WTC11 (cell line): ENCODE data around the gene ZNF792.
"Not testable (repeated sequence)": the region's sequence is repeated elsewhere in the genome, so short reads cannot be mapped to it uniquely, and the experiment has no call there.

ENCODE experiments used
- JUN ChIP-seq: sonication (generic); formaldehyde crosslinking; IDR thresholded peaks from 2 replicates; pipeline ENCODE4 v1.8.0; 2023; ENCODE audit warnings: mild to moderate bottlenecking, missing genetic modification reagents
- KAT7 ChIP-seq: sonication (generic); formaldehyde crosslinking; IDR thresholded peaks from 2 replicates; pipeline ENCODE4 v1.8.1; 2023; ENCODE audit warnings: missing genetic modification reagents, mild to moderate bottlenecking, borderline replicate concordance
- PRRX2 ChIP-seq: fragments of 250-450 bp; sonication (Bioruptor Pico); IDR thresholded peaks from 2 replicates; pipeline ENCODE4 v1.8.0; 2021; ENCODE audit warnings: mild to moderate bottlenecking
- SMAD3 ChIP-seq: sonication (generic); formaldehyde crosslinking; IDR thresholded peaks from 2 replicates; pipeline ENCODE4 v1.8.0; 2022; ENCODE audit warnings: missing genetic modification reagents, mild to moderate bottlenecking, borderline replicate concordance
- TEAD4 ChIP-seq: sonication (generic); formaldehyde crosslinking; IDR thresholded peaks from 2 replicates; pipeline ENCODE4 v1.8.0; 2022; ENCODE audit warnings: mild to moderate bottlenecking, missing genetic modification reagents
- ZBTB21 ChIP-seq: sonication (generic); formaldehyde crosslinking; IDR thresholded peaks from 2 replicates; pipeline ENCODE4 v1.8.1; 2023; ENCODE audit warnings: mild to moderate bottlenecking, missing genetic modification reagents, borderline replicate concordance
- TF ChIP-seq, protein P1 (sequence below): fragments of 250-450 bp; sonication (Bioruptor Pico); IDR thresholded peaks from 2 replicates; pipeline ENCODE4 v1.8.0; 2021; ENCODE audit warnings: mild to moderate bottlenecking
- TF ChIP-seq, protein P2 (sequence below): fragments of 200-600 bp; IDR thresholded peaks from 2 replicates; pipeline ENCODE4 v1.8.0; 2022; ENCODE audit warnings: antibody characterized with exemption
- TF ChIP-seq, protein P3 (sequence below): sonication (generic); formaldehyde crosslinking; IDR thresholded peaks from 2 replicates; pipeline ENCODE4 v1.8.1; 2023; ENCODE audit warnings: mild to moderate bottlenecking, missing genetic modification reagents

DNA sequence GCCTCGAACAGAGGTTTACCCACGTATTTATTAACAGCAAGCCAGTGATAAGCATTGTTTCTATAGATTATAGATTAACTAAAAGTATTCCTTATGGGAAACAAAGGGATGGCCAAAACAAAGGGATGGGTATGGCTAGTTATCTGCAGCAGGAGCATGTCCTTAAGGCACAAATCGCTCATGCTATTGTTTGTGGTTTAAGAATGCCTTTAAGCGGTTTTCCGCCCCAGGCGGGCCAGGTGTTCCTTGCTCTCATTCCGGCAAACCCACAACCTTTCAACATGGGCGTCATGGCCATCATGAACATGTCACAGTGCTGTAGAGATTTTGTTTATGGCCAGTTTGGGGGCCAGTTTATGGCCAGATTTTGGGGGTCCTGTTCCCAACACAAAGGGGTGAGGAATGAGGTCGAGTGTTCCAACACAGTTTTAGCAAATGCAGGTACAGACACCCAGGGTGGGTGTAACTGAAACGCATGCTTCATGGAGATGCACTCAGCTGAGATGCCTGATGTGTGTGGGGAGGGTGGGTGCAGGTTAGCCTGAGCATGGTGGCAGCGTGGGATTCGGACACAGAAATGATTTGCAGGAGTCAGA is 6.3 kb upstream of the ZNF792 start:
- TF ChIP-seq, protein P1, sequence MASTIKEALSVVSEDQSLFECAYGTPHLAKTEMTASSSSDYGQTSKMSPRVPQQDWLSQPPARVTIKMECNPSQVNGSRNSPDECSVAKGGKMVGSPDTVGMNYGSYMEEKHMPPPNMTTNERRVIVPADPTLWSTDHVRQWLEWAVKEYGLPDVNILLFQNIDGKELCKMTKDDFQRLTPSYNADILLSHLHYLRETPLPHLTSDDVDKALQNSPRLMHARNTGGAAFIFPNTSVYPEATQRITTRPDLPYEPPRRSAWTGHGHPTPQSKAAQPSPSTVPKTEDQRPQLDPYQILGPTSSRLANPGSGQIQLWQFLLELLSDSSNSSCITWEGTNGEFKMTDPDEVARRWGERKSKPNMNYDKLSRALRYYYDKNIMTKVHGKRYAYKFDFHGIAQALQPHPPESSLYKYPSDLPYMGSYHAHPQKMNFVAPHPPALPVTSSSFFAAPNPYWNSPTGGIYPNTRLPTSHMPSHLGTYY (CRISPR knock-in tag), result not testable (repeated sequence)
- TF ChIP-seq, protein P2, sequence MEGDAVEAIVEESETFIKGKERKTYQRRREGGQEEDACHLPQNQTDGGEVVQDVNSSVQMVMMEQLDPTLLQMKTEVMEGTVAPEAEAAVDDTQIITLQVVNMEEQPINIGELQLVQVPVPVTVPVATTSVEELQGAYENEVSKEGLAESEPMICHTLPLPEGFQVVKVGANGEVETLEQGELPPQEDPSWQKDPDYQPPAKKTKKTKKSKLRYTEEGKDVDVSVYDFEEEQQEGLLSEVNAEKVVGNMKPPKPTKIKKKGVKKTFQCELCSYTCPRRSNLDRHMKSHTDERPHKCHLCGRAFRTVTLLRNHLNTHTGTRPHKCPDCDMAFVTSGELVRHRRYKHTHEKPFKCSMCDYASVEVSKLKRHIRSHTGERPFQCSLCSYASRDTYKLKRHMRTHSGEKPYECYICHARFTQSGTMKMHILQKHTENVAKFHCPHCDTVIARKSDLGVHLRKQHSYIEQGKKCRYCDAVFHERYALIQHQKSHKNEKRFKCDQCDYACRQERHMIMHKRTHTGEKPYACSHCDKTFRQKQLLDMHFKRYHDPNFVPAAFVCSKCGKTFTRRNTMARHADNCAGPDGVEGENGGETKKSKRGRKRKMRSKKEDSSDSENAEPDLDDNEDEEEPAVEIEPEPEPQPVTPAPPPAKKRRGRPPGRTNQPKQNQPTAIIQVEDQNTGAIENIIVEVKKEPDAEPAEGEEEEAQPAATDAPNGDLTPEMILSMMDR, result not testable (repeated sequence)
- TF ChIP-seq JUN (CRISPR knock-in tag); SMAD3 (CRISPR knock-in tag); PRRX2 (CRISPR knock-in tag); TEAD4 (CRISPR knock-in tag); ZBTB21 (CRISPR knock-in tag); KAT7: not testable (repeated sequence)
- TF ChIP-seq, protein P3, sequence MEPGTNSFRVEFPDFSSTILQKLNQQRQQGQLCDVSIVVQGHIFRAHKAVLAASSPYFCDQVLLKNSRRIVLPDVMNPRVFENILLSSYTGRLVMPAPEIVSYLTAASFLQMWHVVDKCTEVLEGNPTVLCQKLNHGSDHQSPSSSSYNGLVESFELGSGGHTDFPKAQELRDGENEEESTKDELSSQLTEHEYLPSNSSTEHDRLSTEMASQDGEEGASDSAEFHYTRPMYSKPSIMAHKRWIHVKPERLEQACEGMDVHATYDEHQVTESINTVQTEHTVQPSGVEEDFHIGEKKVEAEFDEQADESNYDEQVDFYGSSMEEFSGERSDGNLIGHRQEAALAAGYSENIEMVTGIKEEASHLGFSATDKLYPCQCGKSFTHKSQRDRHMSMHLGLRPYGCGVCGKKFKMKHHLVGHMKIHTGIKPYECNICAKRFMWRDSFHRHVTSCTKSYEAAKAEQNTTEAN, result not testable (repeated sequence)
